EL (cell line): ENCODE data around the gene ARL14EP.

Source experiments
- DNase-seq: peaks from one replicate; pipeline ENCODE4 v3.0.0-alpha.2; 2016

The ARL14EP gene

GRCh38 chr11:30322826-30323710 lies at the start of gene ARL14EP:
Gene ARL14EP, plus strand, starts transcription at chr11:30323104. Its CDS starts 7,845 bp downstream, at chr11:30330949.
- DNase-seq: peak; percentile 95

- no peak for DNase-seq
These were observed 45.7 kb upstream of the ARL14EP start for GRCh38 chr11:30277176-30277575.

GRCh38 chr11:30279796-30280195 lies 43.1 kb upstream of the ARL14EP start:
- no peak for DNase-seq

- DNase-seq: no peak
These were observed 41.2 kb upstream of the ARL14EP start for GRCh38 chr11:30281476-30282288.

- no peak for DNase-seq
These were observed 40.6 kb upstream of the ARL14EP start for GRCh38 chr11:30282289-30282631.

GRCh38 chr11:30284836-30285235 lies 38.1 kb upstream of the ARL14EP start:
- DNase-seq: no peak

- no peak for DNase-seq
These were observed 37.3 kb upstream of the ARL14EP start for GRCh38 chr11:30285416-30286121.

GRCh38 chr11:30291331-30291730 lies 31.6 kb upstream of the ARL14EP start:
- no peak for DNase-seq

- DNase-seq: no peak
These were observed 30.4 kb upstream of the ARL14EP start for GRCh38 chr11:30292545-30292944.

GRCh38 chr11:30295178-30295885 lies 27.6 kb upstream of the ARL14EP start:
- no peak for DNase-seq

- DNase-seq: no peak
These were observed 18.3 kb upstream of the ARL14EP start for GRCh38 chr11:30304620-30305019.

- no peak for DNase-seq
These were observed 12.3 kb upstream of the ARL14EP start for GRCh38 chr11:30310623-30311022.

- no peak for DNase-seq
These were observed 11.7 kb upstream of the ARL14EP start for GRCh38 chr11:30311189-30311588.

GRCh38 chr11:30312243-30312642 lies 10.7 kb upstream of the ARL14EP start:
- no peak for DNase-seq

- no peak for DNase-seq
These were observed 9.3 kb upstream of the ARL14EP start for GRCh38 chr11:30313580-30313979.

GRCh38 chr11:30314625-30315024 lies 8.3 kb upstream of the ARL14EP start:
- DNase-seq: no peak

- no peak for DNase-seq
These were observed 6.7 kb upstream of the ARL14EP start for GRCh38 chr11:30316237-30316636.

- DNase-seq: no peak
These were observed 5.9 kb upstream of the ARL14EP start for GRCh38 chr11:30317030-30317429.

- no peak for DNase-seq
These were observed 1.6 kb upstream of the ARL14EP start for GRCh38 chr11:30321321-30321720.

GRCh38 chr11:30322191-30322590 lies 713 bp upstream of the ARL14EP start:
- no peak for DNase-seq

- DNase-seq: peak; percentile 16
These were observed 3.3 kb downstream of the ARL14EP start for GRCh38 chr11:30326114-30326778.

GRCh38 chr11:30326906-30327305 lies 4.0 kb downstream of the ARL14EP start:
- DNase-seq: no peak
